ENCODE data around the gene SH3RF3. TPM values are rescaled to one million over a fixed set of nuclear protein-coding genes. Genes with fewer than 3 reads are reported as not detected.

Gene SH3RF3
- total RNA-seq, 1 experiment from 2014 or later: not detected

GRCh38 chr2:109435901-109436598 is 307.0 kb downstream of the SH3RF3 start:
- H2AFZ ChIP-seq (ENCODE audit: low read depth, low read length, poor library complexity, severe bottlenecking): no peak overlapping the region
- RAD21 ChIA-PET (ENCODE audit: low non-redundant PET in 1 of 2, low total read pairs in 2 of 2, uncharacterized antibody in 2 of 2, unreplicated experiment in 2 of 2): interaction anchor here in 1 of 2 experiments (0.6 kb wide), 1 partner anchor 64 kb away, joined by 4 read pairs; no protein-coding TSS in a partner anchor
- H4K20me1 ChIP-seq (ENCODE audit: insufficient read depth): no peaks in the 10 kb centered on the region
- ATAC-seq (no peak), DNase-seq (ENCODE audit: low read depth, low spot score) (no peak)
- no peak overlapping the region for H3K4me2 ChIP-seq (ENCODE audit: low read length)
- no peak overlapping the region for H3K27ac ChIP-seq (ENCODE audit: low read depth, low read length)
- BruUV-seq (replicated peaks): no TSS peak
- H3K9me3 ChIP-seq (ENCODE audit: control insufficient read depth in 1 of 2, insufficient read depth in 1 of 2, low read depth in 1 of 2, low read length in 2 of 2): no peaks in the 10 kb centered on the region
- no peak overlapping the region for H3K4me3 ChIP-seq (replicated peaks in 1 of 2; ENCODE audit: low read depth in 1 of 2, low read length in 2 of 2)
- H3K4me1 ChIP-seq (ENCODE audit: control insufficient read depth in 1 of 2, insufficient read depth in 2 of 2, low read length in 2 of 2): peaks cover 0 to 5% of the 10 kb centered on the region in 2 experiments; a peak in 1 of 4 replicates
- CTCF ChIA-PET: no interaction called here
- H3K9ac ChIP-seq (ENCODE audit: low read length): no peak overlapping the region
- TF ChIP-seq CTCF (IDR thresholded peaks at IDR 0.05 in 2 of 3, conservative IDR thresholded peaks at IDR 0.05 in 1 of 3; ENCODE audit: borderline replicate concordance in 1 of 3, insufficient read depth in 1 of 3, low read depth in 2 of 3, low read length in 2 of 3) (no peak), ATF3 (IDR thresholded peaks at IDR 0.05) (no peak), REST (IDR thresholded peaks at IDR 0.05; ENCODE audit: low read depth) (no peak), SP1 (IDR thresholded peaks at IDR 0.05; ENCODE audit: low read depth) (no peak), SRF (IDR thresholded peaks at IDR 0.05; ENCODE audit: low read depth) (no peak), TCF7L2 (IDR thresholded peaks at IDR 0.05; ENCODE audit: borderline replicate concordance, extremely low read depth, insufficient read depth, insufficient read length) (no peak), ZNF274 (IDR thresholded peaks at IDR 0.05; ENCODE audit: low read depth, low read length) (no peak), YY1 (IDR thresholded peaks at IDR 0.05; ENCODE audit: extremely low read depth, insufficient replicate concordance, low read depth, low read length) (no peak), POLR2A (IDR thresholded peaks at IDR 0.05; ENCODE audit: borderline replicate concordance, extremely low read depth, insufficient read depth, insufficient read length) (no peak), MAX (IDR thresholded peaks at IDR 0.05) (no peak), EZH2 (IDR thresholded peaks at IDR 0.05) (no peak), POLR2AphosphoS5 (IDR thresholded peaks at IDR 0.05; ENCODE audit: low read depth, low read length) (no peak), JUND (IDR thresholded peaks at IDR 0.05) (no peak), FOSL1 (IDR thresholded peaks at IDR 0.05; ENCODE audit: low read depth) (no peak)
- H3K27me3 ChIP-seq (ENCODE audit: insufficient read depth, low read length): no peaks in the 10 kb centered on the region
- H3K36me3 ChIP-seq (ENCODE audit: control insufficient read depth in 1 of 2, insufficient read depth in 2 of 2, low read length in 2 of 2): no peaks in the 10 kb centered on the region
- intact Hi-C loops (cut with micrococcal nuclease): no loop called here
- POLR2A ChIA-PET: no interaction called here
- no peaks in the 10 kb centered on the region for H3K79me2 ChIP-seq (ENCODE audit: insufficient read depth, low read length)
- no peaks in the 10 kb centered on the region for H3K9me2 ChIP-seq (ENCODE audit: insufficient read depth)

All from HCT116 (cell line).